Measurements from ENCODE around the gene TRMT2B. TPM values are rescaled to one million over a fixed set of nuclear protein-coding genes. Genes with fewer than 3 reads are reported as not detected.

Gene TRMT2B
- total and polyA plus RNA-seq, 8 donors: 5.3 to 33.5 (median 13.2) TPM

DNA sequence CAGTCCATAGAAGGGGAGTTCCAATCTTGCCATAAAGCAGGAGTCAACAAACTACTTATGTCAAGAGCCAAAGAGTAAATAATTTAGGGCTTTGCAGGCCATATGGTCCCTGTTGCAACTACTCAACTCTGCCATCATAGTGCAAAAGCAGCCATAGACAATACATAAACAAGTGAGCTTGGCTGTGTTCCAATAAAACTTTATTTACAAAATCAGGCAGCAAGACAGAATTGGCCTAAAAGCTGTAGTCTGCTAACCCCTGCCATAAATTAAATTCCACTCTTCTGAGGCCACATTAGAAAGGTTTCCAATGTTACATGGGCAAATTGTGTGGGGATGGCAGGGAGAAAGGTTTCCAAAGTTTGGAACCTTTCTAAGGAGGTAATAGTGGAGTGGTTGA lies 14.7 kb downstream of the TRMT2B start:
- Histone ChIP-seq H3K4me3 (no peak overlapping the region), H3K9me3 (no peaks in the 10 kb centered on the region), H3K27ac (no peak overlapping the region), H3K27me3 (no peaks in the 10 kb centered on the region), H3K4me1 (no peaks in the 10 kb centered on the region), H3K36me3 (peaks cover 0 to 75% (median 63%) of the 10 kb centered on the region in 4 donors)
- intact Hi-C loops (cut with DNase I; ENCODE audit: low total_unique reads): no loop called here
- no peak for TF ChIP-seq POLR2AphosphoS5 (IDR thresholded peaks at IDR 0.05)
- TF ChIP-seq EP300 (IDR thresholded peaks at IDR 0.05): no peak
- no peak for TF ChIP-seq POLR2A (IDR thresholded peaks at IDR 0.05)
- TF ChIP-seq CTCF (IDR thresholded peaks at IDR 0.05): no peak
- DNase-seq: no peak

DNA sequence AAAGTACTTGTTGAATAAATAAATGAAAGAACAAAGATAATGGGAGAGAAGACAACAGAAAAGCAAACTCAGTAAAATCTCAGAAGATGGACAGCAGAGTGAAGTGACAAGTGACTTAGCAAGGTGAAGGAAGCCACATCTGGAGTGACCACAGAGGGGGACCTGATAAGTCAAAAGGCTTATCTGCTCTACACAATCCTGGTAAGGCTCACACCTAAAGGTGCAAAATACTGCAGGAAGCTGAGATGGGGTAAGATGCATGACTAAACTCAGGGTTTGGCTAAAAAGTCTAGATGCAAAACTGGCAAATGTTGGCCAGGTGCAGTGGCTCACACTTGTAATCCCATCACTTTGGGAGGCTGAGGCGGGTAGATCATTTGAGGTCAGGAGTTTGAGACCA lies 22.2 kb downstream of the TRMT2B start:
- Histone ChIP-seq H3K36me3 (peaks cover 0 to 45% (median 38%) of the 10 kb centered on the region in 4 donors), H3K27me3 (no peaks in the 10 kb centered on the region), H3K4me1 (no peaks in the 10 kb centered on the region), H3K9me3 (no peaks in the 10 kb centered on the region), H3K27ac (no peak overlapping the region), H3K4me3 (no peak overlapping the region)
- TF ChIP-seq POLR2A (IDR thresholded peaks at IDR 0.05) (no peak), POLR2AphosphoS5 (IDR thresholded peaks at IDR 0.05) (no peak), CTCF (IDR thresholded peaks at IDR 0.05) (no peak), EP300 (IDR thresholded peaks at IDR 0.05) (no peak)
- no peak for DNase-seq
- 56 to 100% (median 80%) methylated on average over 1 of the region's 1 CpG for WGBS, 5 donors
- intact Hi-C loops (cut with DNase I; ENCODE audit: low total_unique reads): no loop called here

- no peak for DNase-seq
- Histone ChIP-seq H3K9me3 (no peaks in the 10 kb centered on the region), H3K27me3 (no peaks in the 10 kb centered on the region), H3K27ac (no peak overlapping the region), H3K4me3 (no peak overlapping the region), H3K4me1 (no peaks in the 10 kb centered on the region), H3K36me3 (peaks cover 0 to 44% (median 36%) of the 10 kb centered on the region in 4 donors)
- intact Hi-C loops (cut with DNase I; ENCODE audit: low total_unique reads): no loop called here
- WGBS, 5 donors: 63 to 100% (median 92%) methylated on average over 1 of the region's 1 CpG
- TF ChIP-seq POLR2AphosphoS5 (IDR thresholded peaks at IDR 0.05) (no peak), POLR2A (IDR thresholded peaks at IDR 0.05) (no peak), CTCF (IDR thresholded peaks at IDR 0.05) (no peak), EP300 (IDR thresholded peaks at IDR 0.05) (no peak)
These were observed 23.3 kb downstream of the TRMT2B start for GRCh38 chrX:101028562-101028961.

- intact Hi-C loops (cut with DNase I; ENCODE audit: low total_unique reads): no loop called here
- DNase-seq: no peak
- Histone ChIP-seq H3K27ac (no peak overlapping the region), H3K27me3 (no peaks in the 10 kb centered on the region), H3K9me3 (no peaks in the 10 kb centered on the region), H3K36me3 (peaks cover 13 to 59% (median 52%) of the 10 kb centered on the region in 4 donors), H3K4me3 (no peak overlapping the region), H3K4me1 (no peaks in the 10 kb centered on the region)
- no peak for TF ChIP-seq POLR2AphosphoS5 (IDR thresholded peaks at IDR 0.05)
- no peak for TF ChIP-seq CTCF (IDR thresholded peaks at IDR 0.05)
- TF ChIP-seq POLR2A (IDR thresholded peaks at IDR 0.05): no peak
- TF ChIP-seq EP300 (IDR thresholded peaks at IDR 0.05): no peak
These were observed 26.8 kb downstream of the TRMT2B start for GRCh38 chrX:101025126-101025525.
